ENCODE data around the gene PLA2R1.

Gene PLA2R1

GRCh38 chr2:159898441-159898840, 164.0 kb downstream of the PLA2R1 start:
- H3K4me3 ChIP-seq (replicated peaks in 1 of 2; ENCODE audit: low read depth in 2 of 2, low read length in 2 of 2), result no peak overlapping the region
- no peak for DNase-seq (ENCODE audit: low read depth in 2 of 2)
- TF ChIP-seq CTCF (IDR thresholded peaks at IDR 0.05; ENCODE audit: low read depth, low read length), result no peak

GRCh38 chr2:159897720-159898119, 164.7 kb downstream of the PLA2R1 start:
- TF ChIP-seq CTCF (IDR thresholded peaks at IDR 0.05; ENCODE audit: low read depth, low read length), result no peak
- no peak for DNase-seq (ENCODE audit: low read depth in 2 of 2)
- H3K4me3 ChIP-seq (replicated peaks in 1 of 2; ENCODE audit: low read depth in 2 of 2, low read length in 2 of 2), result no peak overlapping the region

- TF ChIP-seq CTCF (IDR thresholded peaks at IDR 0.05; ENCODE audit: low read depth, low read length), result no peak
- no peak for DNase-seq (ENCODE audit: low read depth in 2 of 2)
Measured at GRCh38 chr2:159897081-159897480, 165.3 kb downstream of the PLA2R1 start.

GRCh38 chr2:159895258-159896065, 167.0 kb downstream of the PLA2R1 start:
- TF ChIP-seq CTCF (IDR thresholded peaks at IDR 0.05; ENCODE audit: low read depth, low read length), result no peak
- DNase-seq (ENCODE audit: low read depth in 2 of 2), result peak in 1 of 2 donors; percentile 9
- H3K4me3 ChIP-seq (replicated peaks in 1 of 2; ENCODE audit: low read depth in 2 of 2, low read length in 2 of 2), result no peak overlapping the region

More at GRCh38 chr2:159897081-159897480, 165.3 kb downstream of the PLA2R1 start:
- H3K4me3 ChIP-seq (replicated peaks in 1 of 2; ENCODE audit: low read depth in 2 of 2, low read length in 2 of 2), result no peak overlapping the region

GRCh38 chr2:159894145-159894838, 168.1 kb downstream of the PLA2R1 start:
- no peak overlapping the region for H3K4me3 ChIP-seq (replicated peaks in 1 of 2; ENCODE audit: low read depth in 2 of 2, low read length in 2 of 2)
- no peak for TF ChIP-seq CTCF (IDR thresholded peaks at IDR 0.05; ENCODE audit: low read depth, low read length)
- no peak for DNase-seq (ENCODE audit: low read depth in 2 of 2)

GRCh38 chr2:159892990-159893810, 169.2 kb downstream of the PLA2R1 start:
- TF ChIP-seq CTCF (IDR thresholded peaks at IDR 0.05; ENCODE audit: low read depth, low read length), result no peak
- peak in 1 of 2 donors; percentile 10 for DNase-seq (ENCODE audit: low read depth in 2 of 2)
- no peak overlapping the region for H3K4me3 ChIP-seq (replicated peaks in 1 of 2; ENCODE audit: low read depth in 2 of 2, low read length in 2 of 2)

Measured in cardiac fibroblast (primary cell).